Stomach (tissue), 9 donors: ENCODE results near the gene HOXD4. TPM values are rescaled to one million over a fixed set of nuclear protein-coding genes. Genes with fewer than 3 reads are reported as not detected.

Source experiments
- DNase-seq, 2 donors: peaks; one replicate each; pipeline versions ENCODE4 v3.0.0 to v3.0.0-alpha.2; 2013 to 2019
- H3K27ac ChIP-seq, 5 donors: fragments of 200-600 bp in 4 of 5; sonication (generic) in 4 of 5; one replicate each; pipeline ENCODE4 v1.5.1; 2013 to 2019; ENCODE audit warnings: mild to moderate bottlenecking in 1 of 5, moderate library complexity in 1 of 5
- H3K27me3 ChIP-seq, 3 donors: fragments of 200-600 bp; sonication (generic); one replicate each; pipeline ENCODE4 v1.5.1; 2017 to 2019; ENCODE audit warnings: mixed run types in 1 of 3
- H3K36me3 ChIP-seq, 4 donors: fragments of 200-600 bp; sonication (generic); 1 replicate in 3 of 4; 2 replicates in 1 of 4; pipeline ENCODE4 v1.5.1; 2016 to 2019
- H3K4me1 ChIP-seq, 4 donors: fragments of 200-600 bp; sonication (generic); one replicate each; pipeline ENCODE4 v1.5.1; 2016 to 2019
- H3K4me3 ChIP-seq, 4 donors: fragments of 200-600 bp; sonication (generic) in 3 of 4; one replicate each; pipeline ENCODE4 v1.5.1; 2016 to 2019; ENCODE audit warnings: mild to moderate bottlenecking in 1 of 4
- H3K9me3 ChIP-seq, 4 donors: fragments of 200-600 bp; sonication (generic); one replicate each; pipeline ENCODE4 v1.5.1; 2016 to 2019
- EP300 ChIP-seq: sonication (generic); formaldehyde crosslinking; IDR thresholded peaks from one replicate; pipeline ENCODE4 v1.6.1; 2017; ENCODE audit warnings: antibody characterized with exemption
- POLR2A ChIP-seq, 4 donors: fragments of 450-650 bp; IDR thresholded peaks; one replicate each; pipeline ENCODE4 v1.6.1; 2016; ENCODE audit warnings: antibody characterized with exemption in 4 of 4, control low read depth in 2 of 4, mild to moderate bottlenecking in 1 of 4, moderate library complexity in 1 of 4
- POLR2AphosphoS5 ChIP-seq, 3 donors: sonication (generic); formaldehyde crosslinking; IDR thresholded peaks; one replicate each; pipeline ENCODE4 v1.6.1; 2016; ENCODE audit warnings: antibody characterized with exemption in 3 of 3
- WGBS, 5 donors: extraction: QIAGEN DNeasy Blood & Tissue Kit in 3 of 5; methylation state at CpG; one replicate each; pipeline versions ENCODE4 v1.1.5 to v1.1.7; 2013 to 2018; 5-methylcytosine and 5-hydroxymethylcytosine counted together
- intact Hi-C: fragments of 100-400 bp; cut with DNase I; formaldehyde crosslinking; loops from one replicate; pipeline ENCODE4 v1.15.1; 2023; ENCODE audit warnings: low total_unique reads
- polyA plus RNA-seq, 3 donors: library from polyadenylated mRNA; stranded (reverse); fragments of 200-250 nt; gene quantifications; one replicate each; pipeline ENCODE4 v1.2.3, GENCODE V29; 2013
- total RNA-seq, 5 donors: library from RNA; depleted of rRNA; stranded (reverse); fragments of >200 nt; gene quantifications; one replicate each; pipeline versions ENCODE4 v1.1.0 to v1.2.3, GENCODE V29; 2014 to 2016
- TF ChIP-seq, protein P1 (sequence below), 7 experiments: fragments of 450-650 bp in 4 of 7; fragments of 200-600 bp in 3 of 7; sonication (generic) in 3 of 7; IDR thresholded peaks; one replicate each; pipeline ENCODE4 v1.5.1; 2016 to 2019; ENCODE audit warnings: antibody characterized with exemption in 7 of 7, control low read depth in 2 of 7, mild to moderate bottlenecking in 1 of 7
- donor health status: healthy with polysubstance abuse.
- donor health status: Bipolar disorder and iron deficiency.
- donor health status: healthy.

HOXD4 gene
- total and polyA plus RNA-seq, 8 donors, result 0.25 to 9.6 (median 1.6) TPM; not detected in 4

DNA sequence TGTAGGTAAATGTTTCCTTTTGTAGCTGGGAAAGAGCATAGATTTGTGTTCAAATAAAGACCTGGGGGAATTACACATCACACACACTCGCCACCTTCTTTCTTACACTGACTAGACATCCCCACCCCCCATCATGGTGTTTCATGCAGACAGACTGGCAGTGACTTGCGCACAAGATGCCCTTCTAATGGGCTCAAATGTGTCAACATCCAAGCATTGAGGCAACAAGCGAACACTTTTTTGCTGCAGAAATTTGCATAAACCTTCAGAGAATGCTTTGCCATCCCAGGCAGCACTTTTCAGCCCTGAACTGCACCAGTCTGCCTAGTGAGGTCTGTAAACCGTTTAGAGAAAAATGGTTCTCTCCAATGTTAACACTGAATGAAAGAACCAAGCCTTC lies 17.3 kb upstream of the HOXD4 start:
- H3K27ac ChIP-seq, result no peak overlapping the region
- DNase-seq, result no peak
- no peaks in the 10 kb centered on the region for H3K36me3 ChIP-seq
- intact Hi-C loops, result no loop called here
- 16 to 42% (median 21%) methylated on average over 4 of the region's 4 CpGs for WGBS, 5 donors
- H3K9me3 ChIP-seq, result peaks cover 0 to 24% (median 2%) of the 10 kb centered on the region in 4 donors
- peaks cover 20 to 52% (median 34%) of the 10 kb centered on the region in 4 donors for H3K4me1 ChIP-seq
- H3K27me3 ChIP-seq, result peaks cover 53 to 100% (median 100%) of the 10 kb centered on the region in 3 donors
- no peak for TF ChIP-seq EP300
- no peak for TF ChIP-seq POLR2AphosphoS5 (IDR thresholded peaks at IDR 0.05)
- TF ChIP-seq, protein P1, sequence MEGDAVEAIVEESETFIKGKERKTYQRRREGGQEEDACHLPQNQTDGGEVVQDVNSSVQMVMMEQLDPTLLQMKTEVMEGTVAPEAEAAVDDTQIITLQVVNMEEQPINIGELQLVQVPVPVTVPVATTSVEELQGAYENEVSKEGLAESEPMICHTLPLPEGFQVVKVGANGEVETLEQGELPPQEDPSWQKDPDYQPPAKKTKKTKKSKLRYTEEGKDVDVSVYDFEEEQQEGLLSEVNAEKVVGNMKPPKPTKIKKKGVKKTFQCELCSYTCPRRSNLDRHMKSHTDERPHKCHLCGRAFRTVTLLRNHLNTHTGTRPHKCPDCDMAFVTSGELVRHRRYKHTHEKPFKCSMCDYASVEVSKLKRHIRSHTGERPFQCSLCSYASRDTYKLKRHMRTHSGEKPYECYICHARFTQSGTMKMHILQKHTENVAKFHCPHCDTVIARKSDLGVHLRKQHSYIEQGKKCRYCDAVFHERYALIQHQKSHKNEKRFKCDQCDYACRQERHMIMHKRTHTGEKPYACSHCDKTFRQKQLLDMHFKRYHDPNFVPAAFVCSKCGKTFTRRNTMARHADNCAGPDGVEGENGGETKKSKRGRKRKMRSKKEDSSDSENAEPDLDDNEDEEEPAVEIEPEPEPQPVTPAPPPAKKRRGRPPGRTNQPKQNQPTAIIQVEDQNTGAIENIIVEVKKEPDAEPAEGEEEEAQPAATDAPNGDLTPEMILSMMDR (IDR thresholded peaks at IDR 0.05), result no peak
- TF ChIP-seq POLR2A (IDR thresholded peaks at IDR 0.05), result no peak
- H3K4me3 ChIP-seq, result no peak overlapping the region

DNA sequence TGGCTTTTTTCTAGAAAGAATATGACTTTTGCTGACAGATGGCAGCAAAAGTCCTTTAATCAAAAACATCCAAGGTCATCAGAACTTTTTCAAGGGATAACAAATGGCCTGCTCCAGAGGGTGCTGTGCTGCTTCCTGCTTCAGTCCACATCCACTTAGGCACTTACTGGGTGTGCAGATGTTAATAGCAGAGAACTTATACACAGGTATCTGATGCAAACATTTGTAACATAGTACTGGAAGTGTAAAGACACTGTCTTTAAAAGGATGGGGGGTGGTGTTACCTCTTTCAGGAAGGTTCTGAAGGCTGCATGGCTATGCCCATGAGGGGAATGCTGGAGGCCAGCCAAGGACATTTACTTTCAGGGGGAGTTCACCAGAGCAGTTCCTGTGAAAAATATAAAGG lies 16.3 kb upstream of the HOXD4 start:
- Histone ChIP-seq H3K4me1 (peaks cover 13 to 51% (median 32%) of the 10 kb centered on the region in 4 donors), H3K27me3 (peaks cover 49 to 100% (median 100%) of the 10 kb centered on the region in 3 donors), H3K27ac (peak overlapping the region in 1 of 5 donors; percentile 71), H3K36me3 (no peaks in the 10 kb centered on the region), H3K4me3 (no peak overlapping the region), H3K9me3 (peaks cover 0 to 16% (median 2%) of the 10 kb centered on the region in 4 donors)
- intact Hi-C loops, result no loop called here
- no peak for TF ChIP-seq POLR2AphosphoS5 (IDR thresholded peaks at IDR 0.05)
- TF ChIP-seq, protein P1 (IDR thresholded peaks at IDR 0.05), result no peak
- no peak for TF ChIP-seq EP300
- TF ChIP-seq POLR2A (IDR thresholded peaks at IDR 0.05), result no peak
- no peak for DNase-seq

DNA sequence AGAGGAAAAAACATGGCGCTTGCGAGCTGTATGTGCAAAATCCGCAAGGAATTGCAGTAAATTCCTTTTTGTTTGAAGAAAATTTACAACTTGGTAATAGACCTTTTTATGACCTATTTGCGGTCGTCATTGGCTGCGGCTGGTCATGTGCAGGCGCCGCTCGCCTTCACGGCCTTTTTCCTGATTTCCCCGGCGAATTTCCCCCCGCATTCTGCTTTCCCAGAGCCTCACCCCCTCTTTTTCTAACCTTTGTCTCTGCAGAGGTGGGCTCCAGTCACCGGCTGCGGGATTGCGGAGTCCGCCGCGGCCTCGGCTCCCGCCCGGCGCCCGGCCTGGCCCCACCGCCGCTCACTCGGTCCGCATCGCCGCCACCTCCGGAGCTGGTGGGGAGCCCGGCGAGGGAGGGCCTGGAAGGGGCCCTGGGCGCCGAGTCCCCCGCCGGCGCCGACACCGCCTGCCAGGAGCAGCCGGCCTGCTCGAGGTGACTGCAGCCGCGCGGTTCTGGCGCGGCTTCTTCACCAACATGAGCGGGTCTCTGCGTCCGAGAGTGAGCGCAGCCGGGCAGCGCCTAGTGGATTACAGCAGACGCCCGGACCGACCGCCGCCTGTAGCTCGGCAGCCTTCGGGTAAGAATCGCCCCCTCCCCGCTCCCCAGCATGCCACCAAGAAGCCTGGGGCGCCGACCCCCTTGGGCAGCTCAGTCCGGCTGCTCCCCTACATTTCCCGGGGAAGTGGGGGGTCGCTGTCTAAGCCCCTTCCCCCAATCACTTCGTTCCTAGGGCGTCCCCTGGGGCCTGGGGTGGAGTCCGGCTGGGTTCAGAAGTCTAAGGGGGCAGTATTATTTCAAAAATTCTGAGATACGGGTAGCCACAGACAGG lies 14.7 kb upstream of the HOXD4 start:
- peaks cover 0 to 8% (median 0%) of the 10 kb centered on the region in 4 donors for H3K9me3 ChIP-seq
- H3K27me3 ChIP-seq, result peaks cover 39 to 100% (median 96%) of the 10 kb centered on the region in 3 donors
- no peaks in the 10 kb centered on the region for H3K36me3 ChIP-seq
- peaks cover 11 to 53% (median 35%) of the 10 kb centered on the region in 4 donors for H3K4me1 ChIP-seq
- no peak for DNase-seq
- peak overlapping the region; percentile 54 to 71 (median 60) for H3K27ac ChIP-seq
- intact Hi-C loops, result no loop called here
- peak overlapping the region; percentile 38 to 50 (median 42) for H3K4me3 ChIP-seq
- 2 to 9% (median 5%) methylated on average over 50 to 71 of the region's 71 CpGs for WGBS, 5 donors
- TF ChIP-seq POLR2A (IDR thresholded peaks at IDR 0.05), result no peak
- no peak for TF ChIP-seq POLR2AphosphoS5 (IDR thresholded peaks at IDR 0.05)
- TF ChIP-seq, protein P1 (IDR thresholded peaks at IDR 0.05), result no peak
- TF ChIP-seq EP300, result no peak

DNA sequence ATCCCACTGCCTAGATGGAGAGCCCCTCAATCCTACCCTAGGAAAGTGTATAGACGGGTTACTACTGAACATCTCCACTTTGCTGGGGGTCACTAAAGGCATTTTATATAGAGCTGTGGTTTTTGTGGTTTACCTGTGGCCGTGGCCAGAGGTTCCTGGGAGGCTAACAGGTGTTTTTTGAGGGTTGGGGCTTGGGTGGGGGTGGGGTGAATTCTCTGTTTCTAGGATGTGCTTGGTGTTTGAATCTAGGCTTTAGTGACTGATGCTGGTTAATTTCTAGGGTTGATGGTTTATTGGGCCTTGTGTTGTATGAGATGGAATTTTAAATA lies 14.1 kb upstream of the HOXD4 start:
- Histone ChIP-seq H3K36me3 (no peaks in the 10 kb centered on the region), H3K27ac (peak overlapping the region; percentile 54 to 71 (median 60)), H3K27me3 (peaks cover 35 to 100% (median 95%) of the 10 kb centered on the region in 3 donors), H3K4me3 (peak overlapping the region; percentile 38 to 50 (median 42)), H3K9me3 (peaks cover 0 to 7% (median 0%) of the 10 kb centered on the region in 4 donors), H3K4me1 (peaks cover 11 to 49% (median 32%) of the 10 kb centered on the region in 4 donors)
- 9 to 29% (median 15%) methylated on average over 2 of the region's 2 CpGs for WGBS, 5 donors
- no peak for DNase-seq
- intact Hi-C loops, result no loop called here
- TF ChIP-seq, protein P1 (IDR thresholded peaks at IDR 0.05), result no peak
- TF ChIP-seq POLR2A (IDR thresholded peaks at IDR 0.05) (no peak), EP300 (no peak), POLR2AphosphoS5 (IDR thresholded peaks at IDR 0.05) (no peak)
